ENCODE measurements around the gene WASL.
"Not testable (repeated sequence)": the region's sequence is repeated elsewhere in the genome, so short reads cannot be mapped to it uniquely, and the experiment has no call there.

The WASL gene

DNA sequence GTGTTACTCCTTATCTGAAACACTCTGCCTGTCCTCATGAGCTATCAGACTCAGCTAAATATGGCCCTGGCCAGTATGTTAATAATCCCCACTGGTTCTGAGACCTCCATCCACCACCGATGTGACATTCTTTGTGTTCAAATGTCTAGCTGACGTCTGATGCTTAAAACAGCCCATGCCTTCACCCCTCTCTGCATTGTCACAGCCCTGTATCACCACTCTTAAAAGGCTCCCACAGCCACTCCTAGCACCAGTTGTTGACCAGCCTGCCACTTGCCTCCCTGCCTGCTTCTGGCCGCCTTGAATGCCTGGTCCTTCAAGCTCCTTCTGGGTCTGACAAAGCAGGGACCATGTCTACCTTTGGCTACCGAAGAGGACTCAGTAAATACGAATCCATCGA is 93.2 kb downstream of the WASL start, which contains the start of gene LMOD2:
Gene LMOD2 (plus strand): TSS at position 253 of the 400 bp plus-strand sequence. CDS start 98 bp downstream, at position 351.
- no peak for DNase-seq

DNA sequence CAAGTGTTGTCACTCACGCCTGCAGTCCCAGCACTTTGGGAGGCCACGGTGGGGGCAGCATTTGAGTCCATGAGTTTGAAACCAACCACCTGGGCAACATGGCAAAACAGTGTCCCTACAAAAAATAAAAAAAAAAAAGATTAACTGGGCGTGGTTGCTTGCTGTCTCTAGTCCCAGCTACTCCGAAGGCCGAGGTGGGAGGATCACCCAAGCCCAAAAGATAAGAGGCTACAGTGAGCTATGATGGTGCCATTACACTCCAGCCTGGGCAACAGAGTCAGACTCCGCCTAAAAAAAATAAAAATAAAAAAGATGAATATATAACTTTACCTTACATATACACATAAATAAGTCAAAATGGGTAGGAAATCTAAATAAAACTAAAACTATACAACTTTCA is 95.6 kb downstream of the WASL start:
- DNase-seq: no peak

DNA sequence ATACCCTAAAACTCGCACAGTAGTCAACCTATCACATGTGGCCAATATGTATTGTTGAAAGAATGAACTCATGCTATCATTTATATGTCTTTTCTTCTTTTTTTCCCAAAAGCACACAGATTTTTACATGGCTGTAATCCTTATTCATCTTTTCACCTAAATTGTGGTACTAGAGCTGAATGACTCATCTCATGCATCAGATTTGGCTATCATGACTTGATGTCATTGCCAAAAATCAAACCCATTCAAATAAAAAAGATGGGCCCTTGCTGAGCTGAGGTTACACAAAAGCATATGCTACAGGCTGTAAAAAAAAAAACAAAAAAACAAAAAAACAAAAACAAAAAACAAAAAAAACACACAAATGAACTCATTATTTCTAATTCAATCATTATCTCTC is 96.4 kb downstream of the WASL start:
- no peak for DNase-seq

DNA sequence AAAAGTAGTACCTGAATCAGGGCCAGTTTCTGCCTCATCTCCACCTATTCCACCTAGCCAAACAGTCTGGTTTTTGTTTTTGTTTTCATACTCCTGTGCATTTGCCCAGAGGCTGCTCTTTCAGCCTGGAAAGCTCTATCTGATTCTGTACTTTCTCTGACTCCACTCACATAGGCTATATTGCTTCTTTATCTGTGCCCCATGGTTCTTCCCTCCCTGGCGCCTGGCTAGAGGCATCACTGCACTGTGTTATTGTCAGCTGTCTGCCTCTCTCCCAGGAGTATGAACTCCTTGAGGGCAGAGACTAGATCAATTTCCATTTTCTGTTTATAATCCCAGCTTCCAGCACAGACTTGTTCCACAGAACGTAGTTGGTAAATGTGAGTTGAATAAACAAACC is 98.2 kb downstream of the WASL start:
- DNase-seq: no peak

DNA sequence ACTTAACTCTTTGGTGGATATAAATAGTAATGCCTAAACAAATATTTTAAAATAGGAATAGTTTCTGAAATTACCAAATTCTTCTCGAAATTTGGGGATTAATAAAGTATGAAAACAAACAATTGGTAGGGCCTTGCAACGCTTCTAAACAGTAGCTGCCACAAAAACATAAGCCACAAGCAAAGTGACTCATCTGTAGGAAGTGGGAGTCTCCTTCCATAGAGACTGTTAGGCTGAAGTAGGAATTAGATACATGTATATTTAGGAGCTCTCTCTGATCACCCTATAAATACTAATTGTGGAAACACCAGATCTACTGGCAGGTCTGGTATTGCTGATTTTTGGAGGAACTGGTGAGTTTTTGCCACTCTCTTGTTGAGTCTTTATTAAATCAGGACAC is 98.8 kb downstream of the WASL start:
- DNase-seq: no peak

DNA sequence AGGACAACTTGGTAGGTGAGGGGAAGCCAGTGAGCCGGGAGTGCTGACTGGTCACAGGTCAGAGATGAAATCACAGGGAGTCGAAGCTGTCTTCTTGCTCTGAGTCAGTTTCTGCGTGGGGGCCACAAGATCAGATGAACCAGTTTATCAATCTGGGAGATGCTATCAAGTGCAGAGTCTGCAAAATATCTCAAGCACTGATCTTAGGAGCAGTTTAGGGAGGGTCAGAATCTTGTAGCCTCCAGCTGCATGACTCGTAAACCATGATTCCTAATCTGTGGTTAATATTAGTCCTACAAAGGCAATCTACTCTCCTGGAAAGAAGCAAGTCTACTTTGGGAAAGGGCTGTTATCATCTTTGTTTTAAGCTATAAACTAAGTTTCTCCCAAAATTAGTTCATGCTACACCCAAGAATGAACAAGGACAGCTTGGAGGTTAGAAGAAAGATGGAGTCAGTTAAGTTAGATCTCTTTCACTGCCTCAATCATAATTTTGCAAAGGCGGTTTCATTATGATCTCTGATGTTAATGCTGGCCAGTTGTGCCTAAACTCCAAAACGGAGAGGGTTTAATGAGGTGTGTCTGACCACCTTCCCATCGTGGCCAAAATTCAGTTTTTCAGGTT is 101.6 kb downstream of the WASL start:
- no peak for DNase-seq

DNA sequence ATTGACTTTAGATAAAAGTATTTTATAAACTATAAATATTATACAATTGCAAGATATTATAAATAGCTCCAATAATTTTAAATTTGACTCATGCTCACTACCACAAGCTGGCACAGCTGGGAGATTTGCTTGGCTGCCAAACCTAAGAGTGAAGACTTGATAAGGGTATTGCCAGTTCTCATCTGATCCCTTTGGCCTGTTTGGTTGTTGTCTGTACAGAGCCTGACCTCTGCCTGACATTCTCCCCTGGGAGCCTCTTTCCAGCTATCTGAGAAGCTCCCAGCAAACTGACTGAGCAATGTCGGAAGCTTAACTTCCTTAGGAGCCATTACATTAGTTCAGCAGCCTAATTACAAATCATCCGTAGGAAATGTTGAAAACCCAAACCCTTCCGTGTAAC is 103.3 kb downstream of the WASL start:
- no peak for DNase-seq

DNA sequence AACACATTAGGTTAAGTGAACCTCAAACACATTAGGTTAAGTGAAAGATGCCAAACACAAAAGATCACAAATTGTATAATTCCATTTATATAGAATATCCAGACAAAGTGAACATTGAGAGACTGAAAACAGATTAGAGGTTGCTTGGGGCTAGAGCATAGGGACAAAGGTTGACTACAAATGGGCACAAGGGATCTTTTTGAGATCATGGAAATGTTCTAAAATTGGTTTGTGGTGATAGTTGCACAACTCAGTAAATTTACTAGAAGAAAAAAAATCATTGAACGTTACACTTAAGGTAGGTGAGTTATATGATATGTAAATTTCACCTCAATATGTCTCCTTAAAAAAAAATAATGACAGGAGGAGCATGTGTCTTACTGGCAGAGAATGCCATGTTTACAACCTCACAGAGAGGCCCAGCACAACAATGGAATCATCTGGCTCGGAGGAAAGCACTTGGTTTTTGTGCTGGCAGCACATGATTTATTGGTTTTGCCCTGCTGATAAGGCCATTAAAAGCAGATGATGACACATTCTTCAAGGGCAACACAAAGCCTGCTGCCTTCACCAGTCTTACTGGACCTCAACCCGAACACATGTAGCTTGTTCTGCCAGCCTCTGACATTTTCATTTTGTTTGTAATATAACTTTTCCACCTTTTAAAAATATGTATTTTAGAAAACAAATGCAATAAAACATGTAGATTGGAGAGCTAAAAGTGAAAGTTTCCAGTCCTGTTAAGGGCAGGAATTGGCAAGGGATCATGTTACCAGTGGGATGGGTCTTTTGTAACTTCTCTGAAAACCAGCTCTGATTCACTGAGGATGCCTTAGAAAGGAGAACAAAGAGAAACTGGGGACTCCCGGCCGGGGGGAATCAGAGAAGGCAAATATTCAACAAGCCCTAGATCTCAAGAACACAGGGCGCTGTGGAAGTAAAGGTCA is 105.0 kb downstream of the WASL start:
- DNase-seq: no peak

DNA sequence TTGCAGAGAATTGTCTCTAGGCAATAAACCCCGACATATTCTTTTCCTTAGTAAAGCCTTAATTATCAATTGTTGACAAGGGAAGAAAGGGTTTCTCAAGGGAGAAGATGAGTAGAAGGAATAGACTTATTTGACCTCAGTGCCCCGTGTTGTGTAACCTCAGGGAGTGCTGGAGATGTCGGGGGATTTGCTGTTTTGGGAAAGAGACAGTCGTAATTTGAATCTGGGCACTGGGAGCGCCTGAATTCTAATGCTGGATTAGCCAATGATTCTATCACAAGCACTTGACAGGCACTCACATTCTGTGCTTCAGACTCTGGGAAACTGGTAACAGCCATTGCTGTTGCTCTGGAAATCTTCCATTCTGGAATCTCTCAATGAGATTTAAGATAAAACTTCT is 106.9 kb downstream of the WASL start:
- DNase-seq: no peak

DNA sequence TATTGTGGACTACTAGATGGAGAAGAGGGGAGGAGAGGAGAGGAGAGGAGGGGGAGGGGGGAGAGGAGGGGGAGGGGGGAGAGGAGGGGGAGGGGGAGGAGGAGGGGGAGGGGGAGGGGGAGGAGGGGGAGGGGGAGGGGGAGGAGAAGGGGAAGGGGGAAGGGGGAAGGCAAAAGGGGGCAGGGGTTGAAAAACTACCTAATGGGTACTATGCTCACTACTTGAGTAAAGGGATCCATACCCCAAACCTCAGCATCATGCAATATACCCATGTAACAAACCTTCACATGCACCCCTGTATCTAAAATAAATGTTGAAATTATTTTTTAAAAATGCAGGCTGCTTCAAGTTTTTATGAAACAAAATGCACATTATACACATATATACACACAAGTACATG is 108.2 kb downstream of the WASL start:
- no peak for DNase-seq

DNA sequence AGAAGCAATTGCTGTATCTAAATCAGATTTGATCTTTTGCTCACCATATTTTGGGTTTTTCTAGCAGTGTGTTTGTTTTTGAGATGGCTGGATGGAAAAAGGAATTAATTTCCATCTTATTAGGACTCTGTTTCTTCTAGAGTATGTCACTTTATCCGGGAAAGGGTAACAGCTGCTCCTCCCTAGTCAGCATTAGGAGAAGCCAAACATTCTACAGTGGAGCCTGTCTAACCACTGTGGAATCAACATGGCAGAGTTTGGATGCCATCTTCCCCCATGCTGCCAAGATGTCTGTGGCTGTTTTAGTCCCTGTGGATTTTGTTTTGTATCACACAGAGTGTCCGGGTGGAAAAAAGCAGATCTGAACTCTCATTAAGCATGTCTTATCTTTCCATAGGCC is 109.2 kb downstream of the WASL start:
- DNase-seq: no peak

DNA sequence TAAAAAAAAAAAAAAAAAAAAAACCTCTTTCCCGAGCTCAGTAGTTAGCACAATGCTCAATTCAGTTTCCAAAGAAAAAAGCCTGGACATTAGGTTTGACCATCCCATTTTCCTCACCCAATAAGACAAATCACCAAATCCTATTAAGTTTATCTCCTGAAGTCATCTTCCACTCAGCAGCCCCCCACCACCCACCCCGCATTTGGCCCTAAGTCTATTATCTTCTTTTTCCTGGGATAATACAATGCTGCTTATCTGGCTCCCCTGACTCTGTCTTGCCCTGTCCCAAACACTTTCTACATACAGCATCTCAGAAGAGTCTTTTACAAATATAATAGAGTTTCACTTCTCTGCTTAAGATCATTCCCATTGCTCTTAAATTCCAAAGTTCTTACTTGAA is 110.9 kb downstream of the WASL start:
- DNase-seq: no peak

DNA sequence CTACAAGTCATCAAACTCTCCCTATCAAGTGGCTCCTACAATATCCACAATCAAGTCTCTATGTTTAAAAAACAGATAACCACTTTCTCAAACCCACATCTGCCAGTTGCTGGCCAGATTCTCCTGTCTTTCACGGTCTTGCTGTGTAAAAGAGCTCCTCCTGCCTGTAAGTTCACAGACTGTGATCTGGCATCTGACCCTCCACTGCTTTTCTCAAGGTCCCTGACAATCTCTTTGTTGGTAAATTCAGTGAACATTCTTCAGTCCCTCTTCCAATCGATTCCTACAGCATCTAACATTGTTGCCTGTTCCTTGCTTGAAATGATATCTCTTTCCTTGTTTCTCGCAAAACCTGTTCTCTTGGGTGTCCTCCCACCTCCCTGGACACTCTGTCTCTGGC is 111.6 kb downstream of the WASL start:
- DNase-seq: no peak

DNA sequence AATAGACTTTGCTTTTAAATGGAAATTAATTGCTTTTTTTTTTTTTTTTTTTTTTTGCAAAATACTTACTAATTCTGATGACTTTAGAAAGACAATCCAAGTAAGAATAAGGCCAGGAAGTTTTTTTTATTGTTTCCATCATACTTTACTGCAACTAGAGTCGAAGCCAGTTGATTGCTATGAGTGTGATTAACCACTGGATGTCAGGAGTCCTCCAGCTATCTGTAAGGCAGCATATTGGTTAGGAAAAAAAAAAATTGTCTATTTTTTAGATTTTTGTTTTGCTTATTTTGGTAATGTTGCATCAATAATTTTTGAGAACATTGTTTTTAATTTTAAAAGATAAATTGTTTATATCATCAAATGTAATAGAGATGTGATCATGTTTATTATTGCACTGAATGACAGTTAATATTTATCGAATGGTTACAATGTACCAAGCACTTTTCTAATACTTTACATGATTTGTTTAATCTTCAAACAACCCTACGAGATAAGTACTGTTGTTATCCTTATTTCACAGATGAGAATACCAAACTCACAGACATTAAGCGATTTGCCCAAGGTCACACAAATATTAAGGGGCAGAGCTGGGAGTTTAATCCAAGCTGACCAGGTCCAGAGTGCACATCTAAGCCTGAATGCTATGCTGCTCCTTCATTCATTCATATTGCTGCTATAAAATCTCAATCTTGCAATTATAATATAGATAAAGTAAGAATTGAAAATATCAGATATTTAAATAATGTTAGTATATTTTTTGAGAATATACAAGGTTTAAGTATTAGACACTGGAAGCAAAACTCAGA is 113.0 kb downstream of the WASL start:
- no peak for DNase-seq

DNA sequence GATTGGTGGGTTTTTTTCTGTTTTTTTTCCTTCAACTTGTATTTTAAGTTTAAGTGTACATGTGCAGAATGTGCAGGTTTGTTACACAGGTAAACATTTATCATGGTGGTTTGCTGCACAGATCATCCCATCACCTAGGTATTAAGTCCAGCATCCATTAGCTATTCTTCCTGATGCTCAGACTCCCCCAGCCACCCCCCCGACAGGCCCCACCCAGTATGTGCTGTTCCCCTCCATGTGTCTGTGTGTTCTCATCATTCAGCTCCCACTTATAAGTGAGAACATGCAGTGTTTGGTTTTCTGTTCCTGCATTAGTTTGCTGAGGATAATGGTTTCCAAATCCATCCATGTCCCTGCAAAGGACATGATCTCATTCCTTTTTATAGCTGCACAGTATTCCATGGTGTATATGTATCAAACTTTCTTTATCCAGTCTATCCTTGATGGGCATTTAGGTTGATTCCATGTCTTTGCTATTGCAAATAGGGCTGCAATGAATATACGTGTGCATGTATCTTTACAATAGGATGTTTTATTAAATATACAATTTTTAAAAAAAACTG is 114.7 kb downstream of the WASL start:
- not testable (repeated sequence) for DNase-seq

DNA sequence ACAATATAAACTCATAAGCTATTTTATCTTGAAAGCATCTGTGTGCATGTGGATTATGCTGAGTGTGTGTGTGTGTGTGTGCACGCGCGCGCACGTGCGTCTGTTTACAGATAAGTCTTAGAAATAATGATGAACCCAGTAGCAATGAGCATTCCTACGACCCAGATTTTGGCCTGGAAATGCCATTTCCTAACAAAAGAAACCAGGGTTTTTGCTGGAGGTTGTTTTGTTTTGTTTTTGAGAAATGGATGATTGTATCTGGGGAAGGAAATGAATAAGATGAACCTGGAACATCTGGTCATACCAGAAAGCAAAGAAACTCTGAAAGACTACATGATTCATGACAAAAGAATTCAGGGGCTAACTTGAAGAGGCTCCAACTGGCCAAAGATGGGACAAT is 115.2 kb downstream of the WASL start:
- no peak for DNase-seq

DNA sequence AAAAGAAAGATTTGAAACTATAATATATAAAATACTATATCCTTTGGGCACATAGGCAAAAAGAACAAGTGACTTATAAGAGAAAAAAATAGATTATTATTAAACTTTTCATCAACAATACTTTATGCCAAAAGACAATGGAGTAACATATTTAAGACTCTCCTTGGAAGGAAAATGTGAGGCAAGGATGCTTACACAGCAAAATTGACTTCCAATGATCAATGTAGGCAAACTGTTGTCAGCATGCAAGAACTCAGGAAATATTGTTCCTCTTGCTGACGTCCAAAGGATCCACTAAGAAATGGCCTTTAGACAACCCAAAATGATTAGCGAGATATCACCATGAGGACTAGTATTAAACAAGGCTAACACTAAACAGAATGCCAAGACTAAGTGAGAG is 116.0 kb downstream of the WASL start:
- DNase-seq: no peak
